Measurements from ENCODE around the gene UNC5C. TPM values are rescaled to one million over a fixed set of nuclear protein-coding genes. Genes with fewer than 3 reads are reported as not detected.
"Not testable (repeated sequence)": the region's sequence is repeated elsewhere in the genome, so short reads cannot be mapped to it uniquely, and the experiment has no call there.

UNC5C gene
- polyA plus RNA-seq, 3 donors, result 36.0 to 46.5 (median 36.8) TPM

DNA sequence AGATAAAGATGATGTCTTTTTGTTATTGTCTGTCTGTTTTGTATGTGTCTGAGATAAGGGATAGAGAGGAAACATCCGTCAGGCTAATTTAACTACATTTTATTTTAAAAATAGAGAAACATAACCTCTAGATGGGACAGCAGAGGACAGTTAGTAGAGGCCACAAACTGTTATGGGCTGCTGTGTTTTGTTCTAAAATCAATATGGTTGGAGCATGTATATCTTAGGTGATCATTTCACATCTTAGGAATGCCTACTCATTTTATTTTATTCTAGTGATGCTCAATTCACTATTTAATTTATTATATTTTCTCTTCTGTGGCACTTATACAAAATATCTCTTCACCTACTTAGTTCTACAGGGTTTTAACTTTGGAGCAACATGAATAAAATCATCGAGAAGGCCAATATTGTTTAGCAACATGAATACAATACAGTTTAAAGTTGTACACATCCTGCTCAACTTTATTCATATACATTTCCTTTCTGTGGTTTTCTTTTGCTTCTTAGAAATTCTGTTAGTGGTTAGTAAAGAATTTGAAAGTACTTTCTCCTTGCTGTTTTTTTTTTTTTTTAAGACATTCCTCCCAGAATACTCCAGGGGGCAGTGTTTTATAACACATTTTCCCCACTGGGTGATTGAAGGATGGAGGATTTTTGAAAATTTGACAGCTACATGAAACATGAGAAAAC, 392.9 kb downstream of the UNC5C start:
- DNase-seq (ENCODE audit: low read depth in 3 of 3, low spot score in 2 of 3), result no peak

- no peak for DNase-seq (ENCODE audit: low read depth in 3 of 3, low spot score in 2 of 3)
Observed at GRCh38 chr4:95153182-95153581, 395.6 kb downstream of the UNC5C start.

- DNase-seq (ENCODE audit: low read depth in 3 of 3, low spot score in 2 of 3), result no peak
Observed at GRCh38 chr4:95151255-95151654, 397.5 kb downstream of the UNC5C start.

DNA sequence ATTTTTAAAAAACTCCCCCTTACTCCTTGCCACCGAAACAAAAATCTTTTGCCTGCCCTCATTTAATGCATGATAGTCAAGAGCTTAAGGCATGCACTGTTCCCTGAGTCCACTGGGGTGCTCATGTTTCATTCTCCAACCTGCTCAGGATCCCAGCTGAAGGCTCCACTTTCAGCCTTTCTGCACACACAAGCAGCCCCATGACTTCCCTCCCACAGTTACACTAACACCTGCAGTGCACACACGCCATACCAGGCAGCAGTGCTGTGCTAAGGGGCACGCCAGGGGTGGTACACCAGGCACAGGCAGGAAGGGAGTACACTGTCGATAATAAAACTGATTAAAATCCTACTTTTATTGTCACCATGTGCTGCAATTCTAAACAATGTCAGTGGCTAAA, 405.8 kb downstream of the UNC5C start:
- no peak for DNase-seq (ENCODE audit: low read depth in 3 of 3, low spot score in 2 of 3)

DNA sequence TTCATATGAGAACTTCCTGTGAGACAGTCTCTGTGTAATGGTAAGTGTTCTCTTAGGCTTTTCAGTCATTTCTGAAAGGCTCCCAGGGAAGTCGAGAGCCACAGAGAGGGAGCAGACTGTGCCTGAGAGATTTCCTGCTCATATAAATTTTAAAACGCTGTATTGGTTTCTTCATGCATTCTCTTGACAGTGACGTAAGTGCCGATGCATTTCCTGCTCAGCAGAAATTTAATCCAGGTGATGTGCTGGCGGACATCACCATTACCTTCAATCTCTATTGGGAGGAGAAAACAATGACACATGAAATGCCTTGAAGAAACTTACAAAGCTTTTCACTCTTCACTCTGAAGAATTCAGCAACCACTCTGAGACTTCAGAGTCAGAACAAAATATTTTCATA, 407.4 kb downstream of the UNC5C start:
- no peak for DNase-seq (ENCODE audit: low read depth in 3 of 3, low spot score in 2 of 3)

DNA sequence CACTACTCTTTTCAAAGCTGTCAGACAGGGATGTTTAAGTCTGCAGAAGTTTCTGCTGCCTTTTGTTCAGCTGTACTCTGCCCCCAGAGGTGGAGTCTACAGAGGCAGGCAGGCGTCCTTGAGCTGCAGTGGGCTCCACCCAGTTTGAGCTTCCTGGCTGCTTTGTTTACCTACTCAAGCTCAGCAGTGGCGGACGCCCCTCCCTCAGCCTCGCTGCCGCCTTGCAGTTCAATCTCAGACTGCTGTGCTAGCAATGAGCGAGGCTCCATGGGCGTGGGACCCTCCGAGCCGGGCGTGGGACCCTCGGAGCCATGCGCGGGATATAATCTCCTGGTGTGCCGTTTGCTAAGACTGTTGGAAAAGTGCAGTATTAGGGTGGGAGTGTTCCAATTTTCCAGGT, 409.3 kb downstream of the UNC5C start:
- not testable (repeated sequence) for DNase-seq (ENCODE audit: low read depth in 3 of 3, low spot score in 2 of 3)

DNA sequence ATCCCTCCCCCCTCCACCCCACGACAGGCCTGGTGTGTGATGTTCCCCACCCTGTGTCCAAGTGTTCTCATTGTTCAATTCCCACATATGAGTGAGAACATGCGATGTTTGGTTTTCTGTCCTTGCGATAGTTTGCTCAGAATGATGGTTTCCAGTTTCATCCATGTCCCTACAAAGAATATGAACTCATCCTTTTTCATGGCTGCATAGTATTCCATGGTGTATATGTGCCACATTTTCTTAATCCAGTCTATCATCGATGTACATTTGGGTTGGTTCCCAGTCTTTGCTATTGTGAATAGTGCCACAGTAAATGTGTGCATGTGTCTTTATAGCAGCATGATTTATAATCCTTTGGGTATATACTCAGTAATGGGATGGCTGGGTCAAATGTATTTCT, 414.8 kb downstream of the UNC5C start:
- DNase-seq (ENCODE audit: low read depth in 3 of 3, low spot score in 2 of 3), result not testable (repeated sequence)

DNA sequence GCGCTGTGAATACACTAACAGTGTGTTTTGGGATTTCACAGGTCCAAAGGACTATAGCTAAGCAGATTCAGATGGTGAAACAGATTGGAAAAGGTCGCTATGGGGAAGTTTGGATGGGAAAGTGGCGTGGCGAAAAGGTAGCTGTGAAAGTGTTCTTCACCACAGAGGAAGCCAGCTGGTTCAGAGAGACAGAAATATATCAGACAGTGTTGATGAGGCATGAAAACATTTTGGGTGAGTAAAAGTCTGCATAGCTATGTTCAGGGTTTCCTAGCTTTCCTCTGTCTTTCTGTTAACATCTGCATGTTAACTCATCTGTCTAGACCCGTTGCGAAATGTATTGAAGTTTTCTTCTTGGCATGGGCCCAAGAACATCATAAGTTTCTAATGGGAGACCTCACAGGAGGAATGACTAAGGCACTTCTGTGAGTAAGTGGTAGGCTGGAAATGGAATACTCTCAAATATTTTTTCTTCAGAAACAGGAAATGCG, 418.9 kb downstream of the UNC5C start:
- no peak for DNase-seq (ENCODE audit: low read depth in 3 of 3, low spot score in 2 of 3)

GRCh38 chr4:95129031-95129430, 419.7 kb downstream of the UNC5C start:
- no peak for DNase-seq (ENCODE audit: low read depth in 3 of 3, low spot score in 2 of 3)

- DNase-seq (ENCODE audit: low read depth in 3 of 3, low spot score in 2 of 3), result peak in 2 of 3 donors; percentile 32 to 39
Observed at GRCh38 chr4:95124906-95125504, 423.8 kb downstream of the UNC5C start.

GRCh38 chr4:95122001-95122400, 426.8 kb downstream of the UNC5C start:
- no peak for DNase-seq (ENCODE audit: low read depth in 3 of 3, low spot score in 2 of 3)

GRCh38 chr4:95120456-95120855, 428.3 kb downstream of the UNC5C start:
- DNase-seq (ENCODE audit: low read depth in 3 of 3, low spot score in 2 of 3), result no peak

DNA sequence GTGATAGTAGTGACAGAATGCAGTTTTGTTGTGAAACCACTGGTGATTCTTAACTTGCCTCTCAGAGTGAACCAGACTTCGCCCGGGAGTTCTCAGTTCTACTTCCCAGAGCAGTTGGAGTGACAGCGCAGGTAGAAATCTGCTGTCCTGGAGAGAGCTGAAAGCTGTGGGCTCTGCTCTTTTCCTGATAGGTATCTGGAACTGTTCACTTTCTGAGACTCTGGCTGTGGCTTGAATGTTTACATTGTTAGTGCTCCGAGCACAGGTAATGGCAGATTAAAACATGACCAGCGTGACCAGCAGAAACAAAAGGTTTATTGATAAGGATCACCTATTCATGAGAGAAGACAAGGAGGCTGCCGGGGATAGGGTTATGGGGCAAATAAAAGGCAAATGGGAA, 430.3 kb downstream of the UNC5C start:
- DNase-seq (ENCODE audit: low read depth in 3 of 3, low spot score in 2 of 3), result no peak

- no peak for DNase-seq (ENCODE audit: low read depth in 3 of 3, low spot score in 2 of 3)
Observed at GRCh38 chr4:95114521-95114920, 434.3 kb downstream of the UNC5C start.
